ENCODE data around the gene CGNL1. TPM values are rescaled to one million over a fixed set of nuclear protein-coding genes. Genes with fewer than 3 reads are reported as not detected.

The CGNL1 gene
- polyA plus RNA-seq, 1 of the 3 experiments (the other 2 are of a cell fraction), result 0.23 TPM

- Histone ChIP-seq H4K20me1 (ENCODE audit: insufficient read depth) (no peaks in the 10 kb centered on the region), H3K9me2 (no peaks in the 10 kb centered on the region), H3K4me2 (no peak overlapping the region), H3K4me3 (ENCODE audit: low read depth in 2 of 2, low read length in 1 of 2) (no peak overlapping the region), H2AFZ (ENCODE audit: low read depth) (no peak overlapping the region), H3K9ac (no peak overlapping the region), H3K27me3 (ENCODE audit: insufficient read depth) (no peaks in the 10 kb centered on the region), H3K4me1 (ENCODE audit: control insufficient read depth in 1 of 2, insufficient read depth in 2 of 2, low read depth in 1 of 2, low read length in 1 of 2) (peaks cover 0 to 17% of the 10 kb centered on the region in 2 experiments; a peak in 2 of 4 replicates), H3K27ac (ENCODE audit: low read depth in 2 of 2, low read length in 1 of 2) (no peak overlapping the region), H3K79me2 (ENCODE audit: insufficient read depth) (no peaks in the 10 kb centered on the region), H3K9me3 (no peaks in the 10 kb centered on the region), H3F3A (replicated peaks; ENCODE audit: insufficient read depth) (no peaks in the 10 kb centered on the region), H3K36me3 (replicated peaks in 1 of 2; ENCODE audit: control insufficient read depth in 1 of 2, insufficient read depth in 2 of 2, low read length in 1 of 2) (no peaks in the 10 kb centered on the region)
- ChIA-PET CTCF (interaction anchor here (0.8 to 4.6 kb wide), 6 partner anchors 19 to 165 kb away, joined by 3 to 24 read pairs (median 4); no protein-coding TSS in a partner anchor), POLR2A (no interaction called here)
- TF ChIP-seq TAF1 (IDR thresholded peaks at IDR 0.05; ENCODE audit: borderline replicate concordance, low read depth, low read length) (no peak), CTCF (IDR thresholded peaks at IDR 0.05) (0 out of 2 replicates have a peak, but pooled peaks have one; percentile 8)
- WGBS (ENCODE audit: low lambda C conversion rate), result 83% methylated on average over 2 of the region's 2 CpGs
- DNase-seq, result no peak
Measured at GRCh38 chr15:57506422-57506821, 130.1 kb downstream of the CGNL1 start.

GRCh38 chr15:57507111-57507510 lies 130.8 kb downstream of the CGNL1 start:
- Histone ChIP-seq H3K4me2 (no peak overlapping the region), H3K36me3 (replicated peaks in 1 of 2; ENCODE audit: control insufficient read depth in 1 of 2, insufficient read depth in 2 of 2, low read length in 1 of 2) (no peaks in the 10 kb centered on the region), H3K4me1 (ENCODE audit: control insufficient read depth in 1 of 2, insufficient read depth in 2 of 2, low read depth in 1 of 2, low read length in 1 of 2) (peaks cover 0 to 17% of the 10 kb centered on the region in 2 experiments; a peak in 2 of 4 replicates), H4K20me1 (ENCODE audit: insufficient read depth) (no peaks in the 10 kb centered on the region), H3K79me2 (ENCODE audit: insufficient read depth) (no peaks in the 10 kb centered on the region), H3K9ac (no peak overlapping the region), H3K27me3 (ENCODE audit: insufficient read depth) (no peaks in the 10 kb centered on the region), H3K27ac (ENCODE audit: low read depth in 2 of 2, low read length in 1 of 2) (no peak overlapping the region), H2AFZ (ENCODE audit: low read depth) (no peak overlapping the region), H3K9me3 (no peaks in the 10 kb centered on the region), H3F3A (replicated peaks; ENCODE audit: insufficient read depth) (no peaks in the 10 kb centered on the region), H3K9me2 (no peaks in the 10 kb centered on the region), H3K4me3 (ENCODE audit: low read depth in 2 of 2, low read length in 1 of 2) (no peak overlapping the region)
- ChIA-PET POLR2A (no interaction called here), CTCF (interaction anchor here (4.6 kb wide), 1 partner anchor 166 kb away, joined by 24 read pairs; no protein-coding TSS in a partner anchor)
- no peak for DNase-seq
- WGBS (ENCODE audit: low lambda C conversion rate), result 91% methylated on average over 2 of the region's 2 CpGs
- no peak for TF ChIP-seq FOXJ3 (CRISPR knock-in tag; IDR thresholded peaks at IDR 0.05)
- TF ChIP-seq GATA2 (CRISPR knock-in tag; IDR thresholded peaks at IDR 0.05), result no peak
- TF ChIP-seq GABPA (IDR thresholded peaks at IDR 0.05; ENCODE audit: low read depth), result no peak
- TF ChIP-seq ELF1 (IDR thresholded peaks at IDR 0.05), result no peak
- no peak for TF ChIP-seq MEF2A (IDR thresholded peaks at IDR 0.05; ENCODE audit: borderline replicate concordance, low read depth)
- no peak for TF ChIP-seq RCOR1 (IDR thresholded peaks at IDR 0.05; ENCODE audit: low read length)
- no peak for TF ChIP-seq CHD2 (IDR thresholded peaks at IDR 0.05; ENCODE audit: low read length, partially characterized antibody)
- TF ChIP-seq RFX5 (IDR thresholded peaks at IDR 0.05; ENCODE audit: low read length), result no peak
- TF ChIP-seq RXRA (IDR thresholded peaks at IDR 0.05; ENCODE audit: borderline replicate concordance, low read depth), result no peak
- no peak for TF ChIP-seq ZBTB33 (IDR thresholded peaks at IDR 0.05; ENCODE audit: borderline replicate concordance, low read depth)
- TF ChIP-seq USF1 (IDR thresholded peaks at IDR 0.05; ENCODE audit: borderline replicate concordance, low read depth), result no peak
